HEK293 (cell line): ENCODE results near the gene CABP1.

Experiments used
- ATF2 ChIP-seq: fragments of 450-650 bp; formaldehyde crosslinking; IDR thresholded peaks from 2 replicates; pipeline ENCODE4 v1.5.1; 2016; ENCODE audit warnings: missing biosample characterization, missing genetic modification characterization, low read depth
- BCL6B ChIP-seq: fragments of 450-650 bp; formaldehyde crosslinking; IDR thresholded peaks from 2 replicates; pipeline ENCODE4 v1.5.1; 2017; ENCODE audit warnings: missing biosample characterization, missing genetic modification characterization
- INSM2 ChIP-seq: fragments of 450-650 bp; formaldehyde crosslinking; IDR thresholded peaks from 2 replicates; pipeline ENCODE4 v1.5.1; 2016; ENCODE audit warnings: missing biosample characterization, missing genetic modification characterization
- KLF10 ChIP-seq: fragments of 450-650 bp; IDR thresholded peaks from 2 replicates; pipeline ENCODE4 v1.5.1; 2018; ENCODE audit warnings: missing biosample characterization, mild to moderate bottlenecking, missing genetic modification characterization
- KLF8 ChIP-seq: fragments of 450-650 bp; formaldehyde crosslinking; IDR thresholded peaks from 2 replicates; pipeline ENCODE4 v1.5.1; 2016; ENCODE audit warnings: missing biosample characterization, missing genetic modification characterization
- OSR2 ChIP-seq: fragments of 450-650 bp; formaldehyde crosslinking; IDR thresholded peaks from 2 replicates; pipeline ENCODE4 v1.5.1; 2016; ENCODE audit warnings: missing biosample characterization, missing genetic modification characterization
- PATZ1 ChIP-seq: fragments of 450-650 bp; formaldehyde crosslinking; IDR thresholded peaks from 2 replicates; pipeline ENCODE4 v1.5.1; 2016; ENCODE audit warnings: missing biosample characterization, missing genetic modification characterization
- RBAK ChIP-seq: fragments of 450-650 bp; formaldehyde crosslinking; IDR thresholded peaks from 2 replicates; pipeline ENCODE4 v1.5.1; 2016; ENCODE audit warnings: missing biosample characterization, missing genetic modification characterization
- SP2 ChIP-seq: fragments of 450-650 bp; formaldehyde crosslinking; IDR thresholded peaks from 2 replicates; pipeline ENCODE4 v1.5.1; 2016; ENCODE audit warnings: missing biosample characterization, missing genetic modification characterization
- TCF7L2 ChIP-seq: IDR thresholded peaks from 2 replicates; pipeline ENCODE4 v1.6.1; 2011; ENCODE audit warnings: low read depth, mild to moderate bottlenecking, inconsistent platforms, low read length, moderate library complexity, borderline replicate concordance
- TSHZ1 ChIP-seq: fragments of 450-650 bp; formaldehyde crosslinking; IDR thresholded peaks from 2 replicates; pipeline ENCODE4 v1.5.1; 2016; ENCODE audit warnings: missing biosample characterization, missing genetic modification characterization, borderline replicate concordance
- WT1 ChIP-seq: fragments of 450-650 bp; formaldehyde crosslinking; IDR thresholded peaks from 2 replicates; pipeline ENCODE4 v1.5.1; 2016; ENCODE audit warnings: missing biosample characterization, missing genetic modification characterization
- ZBTB1 ChIP-seq: fragments of 450-650 bp; formaldehyde crosslinking; IDR thresholded peaks from 2 replicates; pipeline ENCODE4 v1.5.1; 2016; ENCODE audit warnings: missing biosample characterization, missing genetic modification characterization
- ZBTB8A ChIP-seq: fragments of 450-650 bp; formaldehyde crosslinking; IDR thresholded peaks from 2 replicates; pipeline ENCODE4 v1.5.1; 2016; ENCODE audit warnings: missing biosample characterization, missing genetic modification characterization
- ZNF121 ChIP-seq: fragments of 450-650 bp; formaldehyde crosslinking; IDR thresholded peaks from 2 replicates; pipeline ENCODE4 v1.5.1; 2016; ENCODE audit warnings: missing biosample characterization, missing genetic modification characterization
- ZNF16 ChIP-seq: fragments of 450-650 bp; formaldehyde crosslinking; IDR thresholded peaks from 2 replicates; pipeline ENCODE4 v1.5.1; 2016; ENCODE audit warnings: low read depth, missing biosample characterization, missing genetic modification characterization
- ZNF24 ChIP-seq: fragments of 450-650 bp; formaldehyde crosslinking; IDR thresholded peaks from 2 replicates; pipeline ENCODE4 v1.5.1; 2016; ENCODE audit warnings: missing biosample characterization, missing genetic modification characterization
- ZNF514 ChIP-seq: fragments of 450-650 bp; formaldehyde crosslinking; IDR thresholded peaks from 2 replicates; pipeline ENCODE4 v1.5.1; 2016; ENCODE audit warnings: missing biosample characterization, missing genetic modification characterization
- ZNF544 ChIP-seq: fragments of 450-650 bp; formaldehyde crosslinking; IDR thresholded peaks from 2 replicates; pipeline ENCODE4 v1.5.0; 2017; ENCODE audit warnings: missing biosample characterization, missing genetic modification characterization
- ZNF571 ChIP-seq: fragments of 450-650 bp; formaldehyde crosslinking; IDR thresholded peaks from 2 replicates; pipeline ENCODE4 v1.5.0; 2017; ENCODE audit warnings: missing biosample characterization, missing genetic modification characterization
- ZNF585B ChIP-seq: fragments of 450-650 bp; formaldehyde crosslinking; IDR thresholded peaks from 2 replicates; pipeline ENCODE4 v1.5.1; 2016; ENCODE audit warnings: missing biosample characterization, missing genetic modification characterization
- ZNF654 ChIP-seq: fragments of 450-650 bp; formaldehyde crosslinking; IDR thresholded peaks from 2 replicates; pipeline ENCODE4 v1.5.1; 2016; ENCODE audit warnings: low read depth, missing biosample characterization, missing genetic modification characterization
- ZNF658 ChIP-seq: fragments of 450-650 bp; formaldehyde crosslinking; IDR thresholded peaks from 2 replicates; pipeline ENCODE4; 2016; ENCODE audit warnings: missing biosample characterization, missing genetic modification characterization
- ZNF701 ChIP-seq: fragments of 450-650 bp; formaldehyde crosslinking; IDR thresholded peaks from 2 replicates; pipeline ENCODE4 v1.5.1; 2016; ENCODE audit warnings: missing biosample characterization, missing genetic modification characterization
- TF ChIP-seq, protein P1 (sequence below): fragments of 450-650 bp; formaldehyde crosslinking; IDR thresholded peaks from 2 replicates; pipeline ENCODE4 v1.5.0; 2017; ENCODE audit warnings: missing biosample characterization, missing genetic modification characterization, borderline replicate concordance
- TF ChIP-seq, protein P2 (sequence below): fragments of 450-650 bp; formaldehyde crosslinking; IDR thresholded peaks from 2 replicates; pipeline ENCODE4 v1.5.1; 2016; ENCODE audit warnings: missing biosample characterization, missing genetic modification characterization

The CABP1 gene

GRCh38 chr12:120686690-120687577 lies 46.5 kb downstream of the CABP1 start, which contains the start of gene MLEC (continued):
- TF ChIP-seq ZBTB1 = peak; percentile 96; the same call in 1 of the 2 replicates
- TF ChIP-seq ATF2 (tag by site-specific recombination) = no peak
- peak; percentile 91 for TF ChIP-seq ZNF24 (tag by site-specific recombination)
- no peak for TF ChIP-seq ZNF514 (tag by site-specific recombination)
- TF ChIP-seq BCL6B (tag by site-specific recombination) = no peak
- peak; percentile 82 for TF ChIP-seq TSHZ1
- 0 out of 2 replicates have a peak, but pooled peaks have one; percentile 9 for TF ChIP-seq ZNF654 (tag by site-specific recombination)
- peak; percentile 90 for TF ChIP-seq SP2 (tag by site-specific recombination)
- no peak for TF ChIP-seq OSR2 (tag by site-specific recombination)
- TF ChIP-seq TCF7L2 = no peak
- TF ChIP-seq PATZ1 (tag by site-specific recombination) = peak; percentile 88; the same call in 1 of the 2 replicates
- TF ChIP-seq ZNF571 (tag by site-specific recombination) = no peak
- TF ChIP-seq ZNF585B = no peak
- no peak for TF ChIP-seq ZNF658 (tag by site-specific recombination)
- no peak; the same call in 1 of the 2 replicates for TF ChIP-seq ZNF16
- TF ChIP-seq ZNF544 (tag by site-specific recombination) = no peak
- TF ChIP-seq WT1 (tag by site-specific recombination) = peak; percentile 21; the same call in 1 of the 2 replicates
- no peak for TF ChIP-seq RBAK (tag by site-specific recombination)
- peak; percentile 63 for TF ChIP-seq ZBTB8A (tag by site-specific recombination)
- TF ChIP-seq, protein P1, sequence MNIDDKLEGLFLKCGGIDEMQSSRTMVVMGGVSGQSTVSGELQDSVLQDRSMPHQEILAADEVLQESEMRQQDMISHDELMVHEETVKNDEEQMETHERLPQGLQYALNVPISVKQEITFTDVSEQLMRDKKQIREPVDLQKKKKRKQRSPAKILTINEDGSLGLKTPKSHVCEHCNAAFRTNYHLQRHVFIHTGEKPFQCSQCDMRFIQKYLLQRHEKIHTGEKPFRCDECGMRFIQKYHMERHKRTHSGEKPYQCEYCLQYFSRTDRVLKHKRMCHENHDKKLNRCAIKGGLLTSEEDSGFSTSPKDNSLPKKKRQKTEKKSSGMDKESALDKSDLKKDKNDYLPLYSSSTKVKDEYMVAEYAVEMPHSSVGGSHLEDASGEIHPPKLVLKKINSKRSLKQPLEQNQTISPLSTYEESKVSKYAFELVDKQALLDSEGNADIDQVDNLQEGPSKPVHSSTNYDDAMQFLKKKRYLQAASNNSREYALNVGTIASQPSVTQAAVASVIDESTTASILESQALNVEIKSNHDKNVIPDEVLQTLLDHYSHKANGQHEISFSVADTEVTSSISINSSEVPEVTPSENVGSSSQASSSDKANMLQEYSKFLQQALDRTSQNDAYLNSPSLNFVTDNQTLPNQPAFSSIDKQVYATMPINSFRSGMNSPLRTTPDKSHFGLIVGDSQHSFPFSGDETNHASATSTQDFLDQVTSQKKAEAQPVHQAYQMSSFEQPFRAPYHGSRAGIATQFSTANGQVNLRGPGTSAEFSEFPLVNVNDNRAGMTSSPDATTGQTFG (tag by site-specific recombination) = no peak
- peak; percentile 82 for TF ChIP-seq INSM2 (tag by site-specific recombination)
- TF ChIP-seq, protein P2, sequence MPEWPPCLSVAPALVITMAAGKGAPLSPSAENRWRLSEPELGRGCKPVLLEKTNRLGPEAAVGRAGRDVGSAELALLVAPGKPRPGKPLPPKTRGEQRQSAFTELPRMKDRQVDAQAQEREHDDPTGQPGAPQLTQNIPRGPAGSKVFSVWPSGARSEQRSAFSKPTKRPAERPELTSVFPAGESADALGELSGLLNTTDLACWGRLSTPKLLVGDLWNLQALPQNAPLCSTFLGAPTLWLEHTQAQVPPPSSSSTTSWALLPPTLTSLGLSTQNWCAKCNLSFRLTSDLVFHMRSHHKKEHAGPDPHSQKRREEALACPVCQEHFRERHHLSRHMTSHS (tag by site-specific recombination) = no peak
- TF ChIP-seq ZNF701 = no peak
- TF ChIP-seq KLF8 (tag by site-specific recombination) = peak; percentile 95
- TF ChIP-seq ZNF121 (tag by site-specific recombination) = no peak
- peak; percentile 89 for TF ChIP-seq KLF10 (tag by site-specific recombination)
